NT2/D1 (cell line): ENCODE data around the gene DYNLRB1.
"Not testable (repeated sequence)": the region's sequence is repeated elsewhere in the genome, so short reads cannot be mapped to it uniquely, and the experiment has no call there.

ENCODE experiments used
- DNase-seq: peaks from one replicate; pipeline ENCODE4 v3.0.0-alpha.2; 2011; ENCODE audit warnings: low read depth, low spot score
- H3K27me3 ChIP-seq: 2 replicates; pipeline ENCODE4 v1.6.0; 2011; ENCODE audit warnings: mild to moderate bottlenecking; ENCODE audit not compliant: insufficient read length, insufficient read depth
- H3K36me3 ChIP-seq: 2 replicates; pipeline ENCODE4 v1.6.1; 2011; ENCODE audit warnings: mild to moderate bottlenecking, low read length, mixed read lengths; ENCODE audit not compliant: insufficient read depth, insufficient read length
- H3K4me1 ChIP-seq: 2 replicates; pipeline ENCODE4 v1.5.1; 2011; ENCODE audit not compliant: insufficient read depth, insufficient read length
- H3K4me3 ChIP-seq: 2 replicates; pipeline ENCODE4 v1.5.1; 2011; ENCODE audit warnings: low read depth; ENCODE audit not compliant: insufficient read length
- H3K9ac ChIP-seq: 2 replicates; pipeline ENCODE4 v1.6.0; 2011; ENCODE audit warnings: low read depth; ENCODE audit not compliant: insufficient read length
- H3K9me3 ChIP-seq: 2 replicates; pipeline ENCODE4 v1.5.1; 2011; ENCODE audit warnings: mild to moderate bottlenecking, low read length; ENCODE audit not compliant: insufficient read depth
- SUZ12 ChIP-seq: IDR thresholded peaks from 2 replicates; pipeline ENCODE4 v1.6.1; 2011; ENCODE audit not compliant: insufficient read length, insufficient read depth; ENCODE audit errors: extremely low read depth
- YY1 ChIP-seq: IDR thresholded peaks from 2 replicates; pipeline ENCODE4 v1.6.1; 2011; ENCODE audit not compliant: insufficient read length, insufficient read depth
- ZNF274 ChIP-seq: IDR thresholded peaks from 2 replicates; pipeline ENCODE4 v1.6.1; 2011; ENCODE audit warnings: mild to moderate bottlenecking, low read depth, low read length

The DYNLRB1 gene

GRCh38 chr20:34500823-34501222 is 15.4 kb upstream of the DYNLRB1 start:
- no peak overlapping the region for H3K4me3 ChIP-seq
- H3K36me3 ChIP-seq: peaks cover 19% of the 10 kb centered on the region
- H3K9ac ChIP-seq: no peak overlapping the region
- DNase-seq: no peak
- no peaks in the 10 kb centered on the region for H3K4me1 ChIP-seq
- TF ChIP-seq SUZ12 (no peak), ZNF274 (no peak), YY1 (no peak)
- H3K9me3 ChIP-seq: peaks cover 7% of the 10 kb centered on the region
- H3K27me3 ChIP-seq: no peaks in the 10 kb centered on the region

GRCh38 chr20:34506480-34506879 is 9.7 kb upstream of the DYNLRB1 start:
- Histone ChIP-seq H3K9ac (no peak overlapping the region), H3K4me3 (no peak overlapping the region), H3K27me3 (no peaks in the 10 kb centered on the region), H3K9me3 (no peaks in the 10 kb centered on the region), H3K36me3 (peaks cover 59% of the 10 kb centered on the region), H3K4me1 (no peaks in the 10 kb centered on the region)
- DNase-seq: no peak
- no peak for TF ChIP-seq YY1

DNA sequence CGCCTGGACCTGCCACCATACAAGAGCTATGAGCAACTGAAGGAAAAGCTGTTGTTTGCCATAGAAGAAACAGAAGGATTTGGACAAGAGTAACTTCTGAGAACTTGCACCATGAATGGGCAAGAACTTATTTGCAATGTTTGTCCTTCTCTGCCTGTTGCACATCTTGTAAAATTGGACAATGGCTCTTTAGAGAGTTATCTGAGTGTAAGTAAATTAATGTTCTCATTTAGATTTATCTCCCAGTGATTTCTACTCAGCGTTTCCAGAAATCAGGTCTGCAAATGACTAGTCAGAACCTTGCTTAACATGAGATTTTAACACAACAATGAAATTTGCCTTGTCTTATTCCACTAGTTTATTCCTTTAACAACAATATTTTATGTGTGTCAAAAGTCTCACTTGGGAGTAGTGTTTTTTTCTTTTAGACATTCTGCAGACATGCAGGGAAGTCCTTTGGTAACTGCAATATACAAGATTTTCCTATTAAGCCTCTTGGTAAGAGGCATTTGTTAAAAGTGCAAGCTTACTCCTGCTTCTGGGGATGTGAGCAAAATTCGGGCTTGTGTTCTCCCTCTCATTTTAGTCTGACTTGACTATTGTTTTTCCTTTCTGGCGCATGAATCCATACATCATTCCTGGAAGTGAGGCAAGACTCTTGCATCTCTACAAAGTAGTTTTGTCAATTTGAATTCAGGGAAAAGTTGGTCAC is 8.4 kb upstream of the DYNLRB1 start:
- no peaks in the 10 kb centered on the region for H3K9me3 ChIP-seq
- H3K4me3 ChIP-seq: no peak overlapping the region
- H3K9ac ChIP-seq: no peak overlapping the region
- no peak for DNase-seq
- TF ChIP-seq ZNF274: no peak
- TF ChIP-seq SUZ12: no peak
- TF ChIP-seq YY1: no peak
- H3K4me1 ChIP-seq: no peaks in the 10 kb centered on the region
- no peaks in the 10 kb centered on the region for H3K27me3 ChIP-seq
- peaks cover 69% of the 10 kb centered on the region for H3K36me3 ChIP-seq

- no peak for DNase-seq
Measured at GRCh38 chr20:34510575-34510974, 5.6 kb upstream of the DYNLRB1 start.

DNA sequence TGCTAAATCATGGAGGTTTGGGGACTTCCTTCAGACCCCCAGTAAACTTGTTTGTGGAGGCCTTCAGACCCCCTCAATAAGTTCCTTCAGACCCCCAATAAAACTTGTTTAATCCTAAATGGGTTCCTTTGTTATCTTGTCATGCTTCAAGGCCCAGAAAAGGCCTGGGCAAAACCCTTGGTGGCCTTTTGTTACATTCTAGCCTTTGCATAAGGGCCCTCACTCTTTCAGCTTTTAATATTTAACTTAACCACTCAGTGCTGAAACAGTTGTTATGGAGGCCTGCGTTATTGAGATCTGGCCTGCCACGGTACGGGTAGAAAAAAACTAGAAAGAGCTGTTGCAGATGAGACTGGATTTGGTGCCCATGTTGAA is 4.3 kb upstream of the DYNLRB1 start:
- TF ChIP-seq YY1: no peak
- no peak for TF ChIP-seq SUZ12
- no peak for TF ChIP-seq ZNF274
- no peak overlapping the region for H3K4me3 ChIP-seq
- peaks cover 52% of the 10 kb centered on the region for H3K36me3 ChIP-seq
- H3K9me3 ChIP-seq: no peaks in the 10 kb centered on the region
- DNase-seq: no peak
- H3K27me3 ChIP-seq: no peaks in the 10 kb centered on the region
- H3K4me1 ChIP-seq: no peaks in the 10 kb centered on the region
- no peak overlapping the region for H3K9ac ChIP-seq

More at GRCh38 chr20:34510575-34510974, 5.6 kb upstream of the DYNLRB1 start:
- H3K4me3 ChIP-seq: no peak overlapping the region
- no peaks in the 10 kb centered on the region for H3K4me1 ChIP-seq
- no peaks in the 10 kb centered on the region for H3K27me3 ChIP-seq
- H3K9me3 ChIP-seq: no peaks in the 10 kb centered on the region
- peaks cover 62% of the 10 kb centered on the region for H3K36me3 ChIP-seq
- H3K9ac ChIP-seq: no peak overlapping the region
- TF ChIP-seq ZNF274 (no peak), YY1 (no peak), SUZ12 (no peak)

GRCh38 chr20:34512266-34512954 is 3.8 kb upstream of the DYNLRB1 start:
- no peaks in the 10 kb centered on the region for H3K27me3 ChIP-seq
- DNase-seq: no peak
- H3K4me3 ChIP-seq: no peak overlapping the region
- peaks cover 52% of the 10 kb centered on the region for H3K36me3 ChIP-seq
- TF ChIP-seq ZNF274 (no peak), YY1 (no peak), SUZ12 (no peak)
- H3K9me3 ChIP-seq: no peaks in the 10 kb centered on the region
- H3K4me1 ChIP-seq: no peaks in the 10 kb centered on the region
- H3K9ac ChIP-seq: no peak overlapping the region

- DNase-seq: no peak
- H3K9ac ChIP-seq: no peak overlapping the region
- TF ChIP-seq YY1 (no peak), ZNF274 (no peak), SUZ12 (no peak)
- no peaks in the 10 kb centered on the region for H3K9me3 ChIP-seq
- H3K27me3 ChIP-seq: no peaks in the 10 kb centered on the region
- H3K36me3 ChIP-seq: peaks cover 47% of the 10 kb centered on the region
- H3K4me1 ChIP-seq: no peaks in the 10 kb centered on the region
- H3K4me3 ChIP-seq: no peak overlapping the region
Measured at GRCh38 chr20:34512955-34513419, 3.2 kb upstream of the DYNLRB1 start.

- H3K4me1 ChIP-seq, H3K27me3 ChIP-seq, DNase-seq, H3K9me3 ChIP-seq, H3K4me3 ChIP-seq: not testable (repeated sequence)
- Histone ChIP-seq H3K9ac (peak overlapping the region; percentile 8), H3K36me3 (peaks cover 42% of the 10 kb centered on the region)
Measured at GRCh38 chr20:34514034-34514433, 2.2 kb upstream of the DYNLRB1 start.
